Middle frontal gyrus (tissue), 1 donor: Measurements from ENCODE around the gene OSBPL10.

Experiments
- DNase-seq: peaks from one replicate; pipeline ENCODE4 v3.0.0-alpha.2; 2015; ENCODE audit warnings: low spot score; ENCODE audit errors: extremely low spot score

Gene OSBPL10

GRCh38 chr3:31924610-31925270 is 56.3 kb downstream of the OSBPL10 start:
- no peak for DNase-seq

GRCh38 chr3:31922962-31923361 is 58.1 kb downstream of the OSBPL10 start:
- no peak for DNase-seq

- no peak for DNase-seq
Measured at GRCh38 chr3:31921837-31922236, 59.2 kb downstream of the OSBPL10 start.

DNA sequence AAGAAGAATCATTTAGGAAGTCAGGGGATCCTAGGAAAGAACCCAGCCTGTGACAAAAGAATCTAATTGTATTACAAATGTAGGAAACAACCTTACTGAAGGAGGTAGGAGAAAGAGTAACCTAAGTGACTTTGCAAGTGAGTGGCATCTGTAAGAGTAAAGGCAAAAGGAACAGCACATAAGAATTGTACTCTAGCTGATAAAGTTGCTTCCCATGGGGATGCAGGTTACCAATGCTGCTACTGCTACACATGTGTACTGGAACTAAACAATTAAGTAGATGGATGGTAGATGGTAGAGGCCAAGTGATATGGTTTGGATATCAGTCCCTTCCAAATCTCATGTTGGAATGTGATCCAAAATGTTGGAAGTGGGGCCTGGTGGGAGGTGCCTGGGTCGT is 60.8 kb downstream of the OSBPL10 start:
- no peak for DNase-seq

DNA sequence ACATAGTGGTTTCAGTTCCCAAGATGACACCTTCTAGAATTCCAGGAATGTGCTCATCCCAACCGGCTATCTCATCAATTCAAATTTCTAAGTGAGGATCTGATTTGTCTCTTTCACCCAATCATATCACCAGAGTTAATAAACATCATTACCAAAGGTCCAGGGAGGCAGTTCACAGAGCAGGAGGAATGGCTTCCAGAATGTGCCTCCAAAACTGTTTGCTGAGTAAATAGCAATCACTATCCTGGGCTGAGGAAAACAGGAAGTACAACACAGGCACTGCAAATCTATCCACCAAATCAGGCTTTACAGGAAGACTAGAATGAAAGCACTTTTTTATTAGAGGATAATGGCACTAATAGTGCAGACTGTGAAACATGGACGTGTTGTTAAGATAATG is 61.5 kb downstream of the OSBPL10 start:
- no peak for DNase-seq

DNA sequence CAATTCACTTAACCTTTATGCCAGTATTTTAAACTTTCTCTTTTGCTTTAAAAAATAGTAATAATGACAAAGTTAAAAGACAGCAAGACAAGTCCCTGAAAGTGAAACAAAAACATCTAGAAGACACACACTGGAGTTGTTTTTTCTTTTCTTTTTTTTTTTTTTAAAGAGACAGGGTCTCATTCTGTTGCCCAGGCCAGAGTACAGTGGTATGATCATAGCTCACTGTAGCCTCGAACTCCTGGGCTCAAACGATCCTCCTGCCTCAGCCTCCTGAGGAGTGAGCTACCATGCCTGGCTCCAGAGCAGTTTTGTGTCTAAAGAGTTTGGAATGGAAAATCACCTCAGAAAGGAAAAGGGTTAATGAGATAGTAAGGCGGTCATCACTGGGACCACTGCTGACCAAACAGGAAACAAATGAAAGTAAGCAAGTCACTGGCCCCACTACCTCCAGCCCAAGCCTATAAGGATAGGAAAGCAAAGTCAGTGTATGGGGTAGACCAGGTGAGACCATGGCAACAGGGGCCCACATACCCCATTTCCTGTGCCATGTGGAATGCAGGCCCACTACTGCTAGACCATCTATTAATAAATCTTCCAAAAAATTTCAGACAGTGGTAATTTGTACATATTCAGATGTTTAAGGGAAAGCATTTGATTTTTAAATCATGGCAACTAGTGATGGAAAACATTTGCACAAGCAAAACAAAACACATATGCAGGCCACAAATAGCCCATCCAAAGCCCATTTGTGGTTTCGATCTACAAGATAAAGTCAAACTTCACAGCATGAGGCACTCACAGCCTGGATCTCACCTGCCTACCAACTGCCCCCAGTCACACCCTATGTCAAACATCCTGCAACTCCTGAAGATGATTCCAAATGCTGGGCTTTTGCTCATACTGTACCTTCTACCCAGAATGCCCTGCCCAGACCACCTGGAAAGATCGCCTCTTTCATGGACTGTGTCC is 62.6 kb downstream of the OSBPL10 start:
- DNase-seq = no peak

GRCh38 chr3:31917303-31918005 is 63.6 kb downstream of the OSBPL10 start:
- no peak for DNase-seq

DNA sequence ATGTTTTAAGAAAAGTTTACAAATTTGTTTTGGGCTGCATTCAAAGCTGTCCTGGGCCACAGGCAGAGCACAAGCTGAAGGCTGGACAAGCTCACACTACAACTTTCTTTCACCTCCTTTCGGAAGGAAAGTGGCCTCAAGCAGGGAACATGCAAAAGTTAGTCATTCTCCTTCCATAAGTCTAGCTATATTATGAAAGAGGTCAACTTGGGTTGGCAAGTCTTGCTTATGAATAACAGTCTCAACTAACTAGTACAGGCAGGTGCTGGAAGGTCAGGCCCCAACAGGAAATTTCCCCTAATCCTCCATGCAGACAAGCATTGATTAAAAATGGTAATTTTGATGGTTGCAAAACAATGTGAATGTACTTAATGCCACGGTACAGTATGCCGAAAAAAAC is 69.4 kb downstream of the OSBPL10 start:
- no peak for DNase-seq

GRCh38 chr3:31911124-31911523 is 69.9 kb downstream of the OSBPL10 start:
- DNase-seq = no peak

- DNase-seq = no peak
Measured at GRCh38 chr3:31909455-31909854, 71.6 kb downstream of the OSBPL10 start.

- DNase-seq = no peak
Measured at GRCh38 chr3:31908391-31909097, 72.5 kb downstream of the OSBPL10 start.

DNA sequence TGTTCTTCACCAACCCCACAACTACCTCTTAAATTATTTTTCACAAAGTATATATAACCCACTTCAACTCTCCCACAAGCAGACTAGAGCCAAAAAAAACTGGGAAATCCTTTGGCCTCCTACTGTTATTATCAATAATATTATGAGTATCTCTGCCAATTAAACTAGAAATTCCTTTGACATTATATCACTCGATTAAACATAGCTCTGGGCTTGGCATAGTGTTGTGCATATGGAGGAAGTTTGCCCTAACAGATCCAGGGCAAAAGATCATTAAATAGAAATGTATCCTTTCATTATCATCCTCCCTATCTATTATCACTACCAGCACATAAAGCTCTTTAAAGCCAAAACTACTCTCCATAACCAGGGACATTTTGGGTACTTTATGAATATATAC is 74.9 kb downstream of the OSBPL10 start:
- DNase-seq = no peak

DNA sequence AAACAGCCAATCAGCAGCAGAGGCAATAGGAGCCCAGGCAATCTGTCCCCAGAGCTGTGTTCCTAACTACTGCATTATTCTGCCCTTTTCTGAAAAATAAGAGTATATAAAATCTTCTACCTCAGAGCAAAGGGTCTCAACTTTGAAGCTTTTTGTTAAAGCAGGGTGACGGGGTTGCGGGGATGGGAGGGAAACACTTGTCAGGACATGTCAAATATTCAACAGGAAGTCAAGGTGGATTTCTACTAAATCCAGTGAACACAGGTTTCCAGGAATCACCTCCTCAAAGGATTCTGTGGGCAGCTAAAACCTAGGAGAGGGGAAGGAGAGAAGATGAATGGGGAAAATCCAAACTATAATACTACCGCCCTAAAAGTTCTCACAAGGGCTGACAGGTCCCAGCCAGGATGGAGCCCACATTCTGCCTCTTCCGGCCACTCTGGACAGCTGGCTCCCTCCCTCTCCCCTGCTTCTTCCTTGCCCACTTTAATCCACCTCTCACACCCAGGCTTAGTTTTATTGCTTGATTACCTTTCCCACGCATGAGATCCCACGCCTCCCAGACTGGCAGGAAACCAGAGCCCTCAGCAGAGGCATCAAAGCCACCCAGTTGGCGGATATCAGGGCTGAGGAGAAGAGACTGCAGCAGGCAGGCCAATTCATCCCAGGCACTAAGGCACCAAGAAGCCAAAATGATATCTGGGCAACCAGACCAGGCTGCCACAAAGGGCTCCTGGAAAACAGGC is 77.2 kb downstream of the OSBPL10 start:
- no peak for DNase-seq

GRCh38 chr3:31900583-31900982 is 80.5 kb downstream of the OSBPL10 start:
- no peak for DNase-seq

DNA sequence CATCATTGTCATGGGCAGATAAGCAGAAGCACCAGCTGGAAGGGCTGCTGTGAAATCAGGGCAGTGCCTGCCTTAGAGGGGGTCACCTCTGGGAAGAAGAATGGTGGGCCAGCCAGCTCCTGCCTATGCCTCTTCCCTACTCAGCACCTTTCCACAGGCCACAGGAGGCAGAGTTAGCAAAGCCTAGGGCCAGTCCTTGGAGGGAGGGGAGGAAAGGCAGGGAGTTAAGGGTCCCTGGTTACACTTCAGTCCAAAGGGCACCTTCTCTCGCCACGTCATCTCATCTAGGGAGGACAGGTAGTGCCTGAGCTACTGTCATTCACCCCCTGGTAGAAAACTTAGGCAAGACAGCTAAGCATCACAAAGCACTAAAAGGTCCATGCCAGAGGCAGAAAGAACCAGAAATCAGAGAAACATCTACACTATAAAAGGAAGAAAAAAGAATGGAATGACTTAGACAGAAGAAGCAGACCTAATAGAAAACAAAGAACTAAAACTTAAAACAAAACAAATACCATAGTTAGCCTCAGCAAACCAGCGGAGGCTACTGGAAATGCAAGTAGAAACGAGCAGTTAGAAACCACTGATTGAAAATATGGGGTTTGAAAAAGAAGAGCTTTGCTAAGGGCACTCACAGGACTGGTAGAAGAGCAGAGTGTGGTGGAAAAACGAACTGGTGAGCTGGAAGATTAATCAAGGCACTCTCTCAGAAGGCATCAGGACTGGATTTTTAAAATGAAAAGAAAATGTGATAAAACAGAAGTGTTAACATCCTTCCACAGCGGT is 84.2 kb downstream of the OSBPL10 start:
- DNase-seq = no peak

GRCh38 chr3:31896026-31896425 is 85.0 kb downstream of the OSBPL10 start:
- no peak for DNase-seq

DNA sequence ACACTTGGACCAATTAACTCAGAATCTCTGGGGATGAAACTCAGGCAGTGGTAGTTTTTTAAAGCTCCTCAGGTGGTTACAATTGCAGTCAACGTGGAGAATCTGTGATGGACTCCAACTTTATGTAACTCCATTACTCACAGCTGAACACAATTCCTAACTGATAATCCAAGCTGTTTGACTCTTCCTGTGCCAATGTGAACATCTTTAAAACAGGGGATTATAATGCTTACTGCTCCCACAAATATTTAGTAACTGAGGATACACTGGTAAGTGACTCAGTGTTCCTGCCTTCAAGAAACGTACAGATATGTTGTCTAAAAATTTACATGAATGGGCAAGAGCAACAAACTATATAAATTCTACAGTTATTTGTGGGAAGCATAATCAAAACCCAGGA is 85.6 kb downstream of the OSBPL10 start:
- DNase-seq = no peak

GRCh38 chr3:31892916-31893573 is 88.0 kb downstream of the OSBPL10 start:
- peak; percentile 25 for DNase-seq

GRCh38 chr3:31892500-31892899 is 88.6 kb downstream of the OSBPL10 start:
- no peak for DNase-seq
